Measurements from ENCODE around the gene ZNF322.

Gene ZNF322

DNA sequence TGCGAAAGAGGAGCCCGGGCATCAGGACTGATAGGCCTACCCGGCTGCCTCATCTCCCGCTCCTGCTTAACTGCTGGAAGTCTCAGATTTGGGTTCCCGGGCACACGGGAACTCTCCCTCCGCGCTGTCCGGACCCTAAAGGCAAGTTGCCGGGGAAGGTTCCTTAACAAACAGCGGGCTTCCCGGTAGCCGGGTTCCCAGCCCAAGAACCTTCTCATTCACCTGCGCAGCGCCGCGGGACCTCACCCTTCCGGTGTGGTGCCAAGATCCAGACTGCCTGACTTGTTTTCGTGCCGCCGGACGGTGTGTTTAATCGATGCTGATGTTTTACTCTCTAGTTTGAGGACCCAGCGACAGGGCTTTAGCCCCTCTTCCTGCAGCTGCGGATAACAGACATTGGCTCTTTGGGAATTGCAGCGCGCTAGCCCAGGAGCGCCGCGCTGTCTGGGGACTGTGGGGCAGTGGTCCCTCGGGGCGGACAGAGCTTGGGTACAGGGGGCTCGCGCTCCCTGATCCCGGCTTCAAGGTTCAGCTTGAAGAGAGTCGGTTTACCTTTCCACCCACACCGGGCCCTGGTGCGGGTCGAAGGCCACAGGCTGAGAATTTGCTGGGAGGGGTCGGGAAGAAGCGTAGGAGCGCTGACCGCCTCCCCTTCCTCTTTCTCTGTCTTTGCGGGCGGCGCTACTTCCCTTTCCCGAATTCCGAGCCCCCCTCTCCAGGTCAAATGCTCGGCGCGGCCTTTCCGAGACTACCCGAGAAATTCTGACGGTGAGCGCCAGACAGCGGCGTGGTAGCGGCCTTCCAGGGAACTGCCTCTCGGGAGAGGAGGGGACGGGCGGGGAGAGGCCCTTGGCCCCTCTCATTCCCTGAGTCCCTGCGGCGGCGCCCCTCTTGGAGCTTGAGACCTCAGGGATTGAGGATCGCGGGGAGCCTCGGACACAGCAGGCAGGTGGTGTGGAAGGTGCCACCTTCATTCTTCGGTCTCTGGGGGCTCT is 45.6 kb downstream of the ZNF322 start:
- DNase-seq: no peak

- DNase-seq: no peak
These were observed 46.3 kb downstream of the ZNF322 start for GRCh38 chr6:26613201-26613600.

DNA sequence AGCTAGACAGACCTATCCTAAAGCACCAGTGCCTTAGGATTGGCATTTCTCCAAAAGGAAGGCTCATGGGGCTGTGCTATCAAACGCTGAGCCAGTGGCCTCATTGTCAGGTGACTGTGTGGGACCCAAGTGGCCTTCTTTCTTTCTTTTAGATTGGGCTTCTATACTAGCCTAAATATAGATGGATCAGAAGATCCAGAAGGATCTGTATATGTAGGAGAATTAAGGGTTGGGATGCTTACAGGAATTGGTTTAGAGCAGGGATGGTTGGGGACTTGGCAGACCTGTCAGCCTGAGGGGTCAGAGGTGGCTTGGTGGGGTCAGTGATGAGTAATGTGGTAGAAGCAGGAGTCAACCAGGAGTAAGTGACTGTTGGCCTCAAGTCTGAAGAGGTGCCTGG is 47.9 kb downstream of the ZNF322 start:
- no peak for DNase-seq

- no peak for DNase-seq
These were observed 50.1 kb downstream of the ZNF322 start for GRCh38 chr6:26609463-26609862.

DNA sequence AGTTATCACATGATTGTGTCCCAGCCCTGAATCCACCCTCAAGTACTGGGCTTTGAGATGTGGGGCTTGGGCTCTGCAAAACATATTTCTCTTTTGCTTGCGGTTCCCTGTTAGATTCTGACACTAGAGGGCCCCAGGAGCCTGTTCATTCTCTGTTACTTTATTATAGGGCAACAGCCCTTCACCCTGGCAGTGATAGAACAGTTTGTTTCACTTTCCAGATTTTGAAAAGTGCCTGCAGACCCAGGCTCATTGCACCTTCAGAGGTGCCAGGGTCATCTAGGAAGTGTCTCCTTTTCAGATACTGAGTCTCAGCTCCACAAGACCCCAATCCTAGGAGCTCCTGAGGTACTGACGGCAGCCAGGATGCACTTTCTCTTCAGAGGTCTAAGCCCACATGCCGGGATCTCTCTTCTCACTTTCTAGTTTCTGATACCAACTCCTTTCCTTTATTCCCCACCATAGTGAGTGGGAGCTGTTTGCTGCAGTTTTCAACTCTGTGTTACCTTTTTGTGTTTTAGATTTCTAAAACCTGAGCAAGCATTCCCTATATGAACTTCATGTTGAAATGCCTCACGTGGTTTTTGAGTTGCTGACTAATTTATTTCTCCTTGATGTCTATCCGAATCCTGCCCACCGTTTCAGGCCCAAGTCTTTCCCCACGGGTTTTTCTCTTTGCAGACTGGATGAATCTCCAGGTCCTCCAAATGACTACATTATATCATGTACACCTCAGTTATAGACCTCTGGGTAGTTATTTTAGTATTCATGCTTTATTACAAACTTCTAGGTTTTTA is 51.9 kb downstream of the ZNF322 start:
- DNase-seq: peak; percentile 74

GRCh38 chr6:26604797-26605196 is 54.7 kb downstream of the ZNF322 start:
- DNase-seq: no peak

GRCh38 chr6:26604026-26604425 is 55.5 kb downstream of the ZNF322 start:
- DNase-seq: no peak

DNA sequence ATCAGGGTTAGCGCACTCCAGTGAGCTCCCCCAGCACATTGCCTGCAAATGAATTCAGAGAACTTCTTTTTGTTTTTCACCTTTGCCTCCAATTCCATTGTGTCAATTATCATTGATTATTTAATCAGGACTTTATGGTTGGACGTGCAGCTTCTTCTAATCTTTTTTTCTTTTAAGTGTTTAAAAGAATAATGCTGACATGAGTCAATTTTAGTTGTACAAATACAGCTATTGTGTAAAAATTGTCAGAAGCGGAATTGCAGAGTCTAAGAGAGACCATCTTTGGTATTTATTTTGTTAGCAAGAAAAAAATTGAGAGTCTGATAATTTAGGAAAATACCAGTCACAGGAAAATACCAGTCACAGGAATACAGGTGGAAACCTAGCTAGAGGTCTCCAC is 57.3 kb downstream of the ZNF322 start:
- DNase-seq: no peak

DNA sequence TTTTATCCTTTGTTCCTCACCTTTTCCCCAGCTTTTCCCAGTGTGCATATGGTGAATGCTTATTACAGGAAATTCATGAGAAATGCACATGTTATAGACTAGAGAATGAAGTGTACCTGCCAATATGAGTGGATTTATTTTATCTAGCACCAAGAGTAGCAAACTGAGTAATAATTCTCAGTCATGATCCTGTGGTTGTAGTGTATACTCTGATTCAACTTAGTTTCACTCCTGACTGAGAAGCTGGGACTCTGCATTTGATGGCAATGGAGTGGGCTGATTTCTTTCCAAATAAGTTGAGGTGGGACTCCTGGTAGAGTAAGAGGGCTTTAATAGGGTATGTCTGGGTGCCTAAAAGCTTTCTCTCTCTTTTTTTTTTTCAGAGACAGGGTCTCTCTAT is 58.8 kb downstream of the ZNF322 start:
- DNase-seq: no peak

- no peak for DNase-seq
These were observed 60.0 kb downstream of the ZNF322 start for GRCh38 chr6:26599591-26599990.

GRCh38 chr6:26599134-26599533 is 60.4 kb downstream of the ZNF322 start:
- no peak for DNase-seq

- DNase-seq: no peak
These were observed 61.3 kb downstream of the ZNF322 start for GRCh38 chr6:26598267-26598666.

GRCh38 chr6:26597821-26598220 is 61.7 kb downstream of the ZNF322 start:
- DNase-seq: no peak

- DNase-seq: no peak
These were observed 62.2 kb downstream of the ZNF322 start for GRCh38 chr6:26597389-26597766.

DNA sequence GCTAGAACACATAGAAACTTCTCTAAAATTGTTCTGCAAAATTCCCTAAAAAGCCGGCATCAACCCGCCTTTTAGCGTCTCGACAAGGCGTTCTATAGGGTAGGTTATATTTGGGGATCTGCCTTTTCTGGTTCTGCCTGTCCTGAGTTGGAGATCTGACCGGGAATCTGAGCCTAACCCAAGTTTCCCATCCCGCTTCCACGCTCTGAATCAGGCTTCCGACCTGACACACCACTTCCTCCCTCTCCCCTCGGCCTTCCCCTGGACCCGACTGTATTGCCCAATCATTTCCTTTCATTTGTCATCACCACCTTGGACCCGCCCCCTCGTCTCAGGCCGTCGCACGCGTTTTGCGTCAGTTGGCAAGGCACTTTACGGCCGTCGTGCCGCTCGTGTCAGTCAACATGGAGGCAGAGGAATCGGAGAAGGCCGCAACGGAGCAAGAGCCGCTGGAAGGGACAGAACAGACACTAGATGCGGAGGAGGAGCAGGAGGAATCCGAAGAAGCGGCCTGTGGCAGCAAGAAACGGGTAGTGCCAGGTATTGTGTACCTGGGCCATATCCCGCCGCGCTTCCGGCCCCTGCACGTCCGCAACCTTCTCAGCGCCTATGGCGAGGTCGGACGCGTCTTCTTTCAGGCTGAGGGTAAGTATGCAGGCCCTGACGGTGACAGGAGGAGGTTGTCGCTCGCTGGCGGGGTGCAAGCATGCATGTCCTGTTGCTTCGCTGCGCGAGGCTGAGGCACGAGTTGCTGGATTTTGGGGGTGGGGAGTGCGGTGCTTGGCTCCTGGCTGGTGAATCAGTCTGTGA is 62.8 kb downstream of the ZNF322 start, which contains the start of gene ABT1:
TSS of gene ABT1 (plus strand) at position 375 of the 810 bp plus-strand sequence. CDS start at position 405, 30 bp downstream.
- DNase-seq: peak; percentile 98

- peak; percentile 93 for DNase-seq
These were observed 63.8 kb downstream of the ZNF322 start for GRCh38 chr6:26595669-26596269.

GRCh38 chr6:26594730-26595632 is 64.6 kb downstream of the ZNF322 start:
- DNase-seq: peak; percentile 87

DNA sequence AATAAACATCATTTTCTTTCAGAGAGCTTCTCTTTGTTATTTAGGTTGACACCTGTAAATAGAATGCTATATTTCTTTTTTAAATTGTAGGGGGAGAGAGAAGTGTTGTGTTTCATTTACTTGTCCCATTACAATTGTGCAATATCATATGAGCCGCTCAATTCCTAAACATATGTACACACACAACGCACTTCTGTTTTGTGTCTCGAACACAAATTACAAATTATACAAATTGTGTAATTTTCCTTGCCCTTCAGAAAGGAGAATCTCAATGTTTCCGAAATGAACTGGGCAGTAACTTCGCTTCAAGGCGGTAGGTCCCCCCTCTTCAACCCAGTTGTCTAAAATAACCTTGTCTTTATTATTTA is 65.4 kb downstream of the ZNF322 start:
- no peak for DNase-seq

DNA sequence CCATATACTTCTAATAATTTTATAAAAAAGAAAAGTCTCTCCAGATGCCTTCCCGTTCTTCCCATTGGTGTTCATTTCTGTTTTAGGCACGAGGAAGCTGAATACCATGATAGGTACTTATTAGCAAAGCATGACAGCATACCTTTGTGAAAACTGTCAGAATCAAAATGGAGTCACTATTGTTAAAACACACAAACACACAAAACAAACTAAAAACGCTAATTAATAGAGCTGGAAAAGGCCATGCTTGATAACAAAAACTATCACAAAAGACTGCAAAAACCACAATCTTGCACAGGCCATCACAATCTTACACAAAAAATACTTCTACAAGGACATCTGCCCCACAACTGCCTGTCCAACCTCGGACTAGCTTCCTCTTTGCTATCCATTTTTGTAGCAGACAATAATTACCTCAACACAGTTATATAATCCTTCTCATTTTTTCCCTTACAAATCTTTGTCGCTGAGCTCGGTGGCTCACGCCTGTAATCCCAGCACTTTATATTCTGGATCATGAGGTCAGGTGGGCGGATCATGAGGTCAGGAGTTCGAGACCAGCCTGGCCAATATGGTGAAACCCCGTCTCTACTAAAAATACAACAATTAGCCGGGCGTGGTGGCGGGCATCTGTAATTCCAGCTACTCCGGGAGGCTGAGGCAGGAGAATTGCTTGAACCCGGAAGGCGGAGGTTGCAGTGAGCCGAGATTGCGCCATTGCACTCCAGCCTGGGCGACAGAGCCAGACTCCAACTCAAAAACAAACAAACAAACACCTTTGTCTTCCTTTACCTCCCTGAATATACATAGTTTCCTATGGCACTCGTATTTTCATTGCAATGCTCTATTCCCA is 66.0 kb downstream of the ZNF322 start:
- no peak for DNase-seq

DNA sequence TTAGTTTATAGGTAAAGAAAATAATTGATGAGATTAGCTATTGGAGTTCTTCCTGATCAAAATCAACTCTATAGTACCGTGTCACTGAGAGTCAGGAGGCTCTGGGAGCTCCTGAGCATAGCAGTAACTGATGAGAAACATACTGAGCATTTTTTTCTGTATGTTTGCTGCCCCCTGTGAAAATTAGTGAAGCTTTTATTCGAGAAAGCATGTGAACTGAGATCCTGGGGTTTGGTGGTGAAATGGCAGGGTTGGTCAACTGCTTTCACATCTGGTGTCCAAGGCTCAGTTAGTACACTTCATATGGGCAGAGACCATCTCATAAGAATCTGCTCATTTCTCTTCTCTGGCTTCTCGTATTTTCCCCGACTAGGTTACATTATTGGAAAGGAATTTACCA is 66.9 kb downstream of the ZNF322 start:
- no peak for DNase-seq

All from activated CD4-positive, alpha-beta T cell treated with anti-CD3 and anti-CD28 coated beads, Interleukin-2, Interleukin-6, amounts not matched to agents 100 ng/mL and 50 ng/mL, durations not matched to agents 16 hours and 8 hours (primary cell).